GM12878 (cell line): ENCODE data around the gene CRB1. TPM values are rescaled to one million over a fixed set of nuclear protein-coding genes. Genes with fewer than 3 reads are reported as not detected.

Experiments
- ATAC-seq: fragments of 200-7000 bp; cut with Tn5 transposase; 3 replicates; pipeline ENCODE4 v1.9.1; 2020; ENCODE audit warnings: mild to moderate bottlenecking, moderate library complexity
- BruUV-seq: library from RNA; stranded (reverse); fragments of 400-500 nt; replicated peaks from 2 replicates; lab custom pipeline; 2021; lab: Mats Ljungman, UMichigan
- CTCF ChIA-PET: fragments of 300-600 bp; sonication (Branson Sonifier 250); formaldehyde crosslinking; extraction: SDS; loops from one replicate; lab custom pipeline; 2021; ENCODE audit warnings: inconsistent platforms; lab: Yijun Ruan, JAX
- POLR2A ChIA-PET: fragments of 350-600 bp; formaldehyde crosslinking; extraction: SDS; loops from one replicate; lab custom pipeline; 2021; ENCODE audit warnings: inconsistent platforms; lab: Charles Lee
- RAD21 ChIA-PET: fragments of 300-600 bp; sonication (Branson Sonifier 250); formaldehyde crosslinking; loops from one replicate; lab custom pipeline; 2023; ENCODE audit warnings: antibody characterized with exemption; ENCODE audit not compliant: unreplicated experiment; lab: Charles Lee
- SMC1A ChIA-PET: fragments of 300-600 bp; sonication (Branson Sonifier 250); formaldehyde crosslinking; loops from one replicate; lab custom pipeline; 2023; ENCODE audit not compliant: unreplicated experiment, uncharacterized antibody; lab: Charles Lee
- DNase-seq: peaks from one replicate; pipeline ENCODE4 v3.0.0-alpha.2; 2011; ENCODE audit warnings: low read depth, low spot score
- FAIRE-seq: peaks from 3 replicates; lab custom pipeline; 2011; peaks lifted over from hg19 to GRCh38; lab: Jason Lieb, UNC
- H2AFZ ChIP-seq: 2 replicates; pipeline ENCODE4 v1.6.0; 2011; ENCODE audit warnings: low read depth, low read length, control low read depth; ENCODE audit not compliant: control insufficient read depth
- H3K27ac ChIP-seq: 2 replicates; pipeline ENCODE4 v1.5.1; 2011; ENCODE audit warnings: control low read depth; ENCODE audit not compliant: control insufficient read depth, insufficient read depth
- H3K27me3 ChIP-seq, 2 experiments: replicated peaks in 1 of 2; 2 replicates each; pipeline versions ENCODE4 v1.6.0 to v1.6.1; 2011; ENCODE audit warnings: low read length in 1 of 2; ENCODE audit not compliant: control insufficient read depth in 2 of 2, insufficient read depth in 2 of 2
- H3K36me3 ChIP-seq, 2 experiments: 2 replicates each; pipeline ENCODE4 v1.5.1; 2011; ENCODE audit warnings: low read length in 1 of 2; ENCODE audit not compliant: control insufficient read depth in 2 of 2, insufficient read depth in 2 of 2
- H3K4me1 ChIP-seq: 2 replicates; pipeline ENCODE4 v1.6.1; 2011; ENCODE audit warnings: mild to moderate bottlenecking, low read length, moderate library complexity, mixed read lengths; ENCODE audit not compliant: control insufficient read depth, insufficient read depth
- H3K4me2 ChIP-seq: 2 replicates; pipeline ENCODE4 v1.6.0; 2011; ENCODE audit warnings: control low read depth; ENCODE audit not compliant: control insufficient read depth, insufficient read depth
- H3K4me3 ChIP-seq: fragments of 200-600 bp; sonication (generic); 2 replicates; pipeline ENCODE4 v1.5.1; 2016
- H3K79me2 ChIP-seq: 2 replicates; pipeline ENCODE4 v1.6.0; 2011; ENCODE audit warnings: low read length; ENCODE audit not compliant: control insufficient read depth, insufficient read depth
- H3K9ac ChIP-seq: 2 replicates; pipeline ENCODE4 v1.8.0; 2011; ENCODE audit warnings: low read length, control low read depth, mixed read lengths; ENCODE audit not compliant: control insufficient read depth, insufficient read depth
- H3K9me3 ChIP-seq: replicated peaks from 3 replicates; pipeline ENCODE4 v1.5.1; 2011; ENCODE audit warnings: mild to moderate bottlenecking, low read length; ENCODE audit not compliant: control insufficient read depth, insufficient read depth
- H4K20me1 ChIP-seq: 2 replicates; pipeline ENCODE4 v1.6.0; 2011; ENCODE audit not compliant: control insufficient read depth, insufficient read depth
- CHD1 ChIP-seq: IDR thresholded peaks from 2 replicates; pipeline ENCODE4 v1.6.1; 2012; ENCODE audit warnings: low read depth, low read length, improper control_type of control experiment
- CHD4 ChIP-seq: fragments of 200-600 bp; sonication (generic); IDR thresholded peaks from 2 replicates; pipeline ENCODE4 v1.6.1; 2016; ENCODE audit warnings: mild to moderate bottlenecking
- EP300 ChIP-seq, 2 experiments: fragments of 150-350 bp in 1 of 2; IDR thresholded peaks; 2 replicates each; pipeline ENCODE4 v1.6.1; 2011 to 2012; ENCODE audit warnings: low read depth in 2 of 2, low read length in 2 of 2, borderline replicate concordance in 1 of 2, improper control_type of control experiment in 1 of 2, inconsistent platforms in 1 of 2; ENCODE audit not compliant: control insufficient read depth in 1 of 2
- ETV6 ChIP-seq, 2 experiments: fragments of 450-650 bp in 1 of 2; IDR thresholded peaks in 1 of 2; conservative IDR thresholded peaks in 1 of 2; 2 replicates each; pipeline ENCODE4 v1.6.1; 2014; ENCODE audit warnings: antibody characterized with exemption in 1 of 2, borderline replicate concordance in 1 of 2, low read depth in 1 of 2, mild to moderate bottlenecking in 1 of 2, moderate library complexity in 1 of 2
- FOS ChIP-seq: IDR thresholded peaks from 3 replicates; pipeline ENCODE4 v1.6.1; 2011; ENCODE audit warnings: borderline replicate concordance; ENCODE audit not compliant: insufficient read length; ENCODE audit errors: extremely low read depth
- GABPA ChIP-seq: IDR thresholded peaks from 2 replicates; pipeline ENCODE4 v1.6.1; 2014; ENCODE audit warnings: antibody characterized with exemption, low read depth, mild to moderate bottlenecking, inconsistent platforms
- IKZF1 ChIP-seq: fragments of 450-650 bp; conservative IDR thresholded peaks from 2 replicates; pipeline ENCODE4 v1.6.1; 2017; ENCODE audit warnings: antibody characterized with exemption, mild to moderate bottlenecking
- LARP7 ChIP-seq: fragments of 450-650 bp; IDR thresholded peaks from 2 replicates; pipeline ENCODE4 v1.6.1; 2017; ENCODE audit warnings: mild to moderate bottlenecking
- NFXL1 ChIP-seq: fragments of 450-650 bp; IDR thresholded peaks from 2 replicates; pipeline ENCODE4 v1.6.1; 2017; ENCODE audit warnings: antibody characterized with exemption, mild to moderate bottlenecking, borderline replicate concordance
- RCOR1 ChIP-seq: conservative IDR thresholded peaks from 2 replicates; pipeline ENCODE4 v1.6.1; 2012; ENCODE audit warnings: low read depth, low read length, improper control_type of control experiment
- SMARCA5 ChIP-seq: fragments of 450-650 bp; IDR thresholded peaks from 2 replicates; pipeline ENCODE4 v1.6.1; 2017; ENCODE audit warnings: mild to moderate bottlenecking
- SREBF1 ChIP-seq: IDR thresholded peaks from 2 replicates; pipeline ENCODE4 v1.6.1; 2012; ENCODE audit warnings: mild to moderate bottlenecking, low read length
- STAT1 ChIP-seq: fragments of 450-650 bp; conservative IDR thresholded peaks from 2 replicates; pipeline ENCODE4 v1.6.1; 2014; ENCODE audit warnings: antibody characterized with exemption, mild to moderate bottlenecking
- TCF7 ChIP-seq: IDR thresholded peaks from 2 replicates; pipeline ENCODE4 v1.6.1; 2014; ENCODE audit warnings: antibody characterized with exemption, borderline replicate concordance
- ZBED1 ChIP-seq: IDR thresholded peaks from 2 replicates; pipeline ENCODE4 v1.6.1; 2016; ENCODE audit warnings: borderline replicate concordance
- ZNF217 ChIP-seq: fragments of 450-650 bp; IDR thresholded peaks from 2 replicates; pipeline ENCODE4 v1.6.1; 2017; ENCODE audit warnings: antibody characterized with exemption, mild to moderate bottlenecking
- WGBS: methylation state at CpG from one replicate; pipeline ENCODE4 v1.1.6; 2016; ENCODE audit warnings: low lambda C conversion rate; ENCODE audit not compliant: insufficient replicate concordance, insufficient coverage; ENCODE audit errors: missing lambda C conversion rate; 5-methylcytosine and 5-hydroxymethylcytosine counted together
- in situ Hi-C: fragments of 300-500 bp; cut with MboI; formaldehyde crosslinking; loops from 9 replicates; pipeline ENCODE4 v1.14.3; 2018; ENCODE audit warnings: mixed read lengths
- intact Hi-C: fragments of 100-400 bp; cut with micrococcal nuclease; formaldehyde crosslinking; loops from one replicate; pipeline ENCODE4 v1.14.2; 2022; ENCODE audit not compliant: unreplicated experiment
- polyA plus RNA-seq, 11 experiments: library from polyadenylated mRNA; depleted of rRNA in 4 of 11; unstranded in 6 of 11; stranded (reverse) in 5 of 11; fragments of >200 nt; fragmentation: Nextera tagmentation in 4 of 11; fragmentation: Illumina TruSeq in 1 of 11; extraction: Ambion mirVana in 4 of 11; extraction: Trizol in 1 of 11; gene quantifications; 1 replicate in 1 of 11; 2 replicates in 10 of 11; pipeline versions ENCODE4 v1.2.1 to v1.2.3, GENCODE V29; 2011 to 2016; ENCODE audit warnings: inconsistent platforms in 2 of 11, missing spikeins in 2 of 11, low read depth in 1 of 11
- total RNA-seq, 4 experiments: library from RNA; depleted of rRNA in 3 of 4; stranded (reverse); fragments of >200 nt in 3 of 4; fragmentation: Illumina TruSeq in 1 of 4; extraction: Trizol in 1 of 4; gene quantifications; 2 replicates each; pipeline versions ENCODE4 v1.2.1 to v1.2.3, GENCODE V29; 2013 to 2021
- TF ChIP-seq, protein P1 (sequence below): IDR thresholded peaks from 2 replicates; pipeline ENCODE4 v1.6.1; 2012; ENCODE audit warnings: mild to moderate bottlenecking, low read depth, low read length

The CRB1 gene
- total and polyA plus RNA-seq, 10 of the 15 experiments (the other 5 are each of a cell fraction or from before 2014, with no cell fraction given): 0.06 to 0.10 (median 0.06) TPM; not detected in 7

DNA sequence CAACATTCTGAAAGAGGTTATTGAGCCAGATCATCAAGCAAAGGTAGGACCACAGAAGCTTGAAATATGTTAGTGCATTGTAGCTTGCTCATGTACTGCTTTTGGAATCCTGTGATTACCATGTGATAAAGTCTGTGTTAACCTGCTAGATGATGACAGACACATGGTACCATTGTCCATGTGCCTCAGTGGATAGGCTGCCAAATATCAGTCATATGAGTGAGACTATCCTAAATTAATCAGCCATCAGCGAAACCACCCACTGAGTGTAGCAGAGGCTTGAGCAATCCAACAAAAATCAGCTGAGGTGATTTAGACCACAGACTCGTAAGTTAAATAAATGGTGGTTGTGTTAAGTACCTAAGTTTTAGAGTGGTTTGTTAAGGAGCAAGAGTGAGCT, 32.7 kb upstream of the CRB1 start (continued):
- TF ChIP-seq, protein P1, sequence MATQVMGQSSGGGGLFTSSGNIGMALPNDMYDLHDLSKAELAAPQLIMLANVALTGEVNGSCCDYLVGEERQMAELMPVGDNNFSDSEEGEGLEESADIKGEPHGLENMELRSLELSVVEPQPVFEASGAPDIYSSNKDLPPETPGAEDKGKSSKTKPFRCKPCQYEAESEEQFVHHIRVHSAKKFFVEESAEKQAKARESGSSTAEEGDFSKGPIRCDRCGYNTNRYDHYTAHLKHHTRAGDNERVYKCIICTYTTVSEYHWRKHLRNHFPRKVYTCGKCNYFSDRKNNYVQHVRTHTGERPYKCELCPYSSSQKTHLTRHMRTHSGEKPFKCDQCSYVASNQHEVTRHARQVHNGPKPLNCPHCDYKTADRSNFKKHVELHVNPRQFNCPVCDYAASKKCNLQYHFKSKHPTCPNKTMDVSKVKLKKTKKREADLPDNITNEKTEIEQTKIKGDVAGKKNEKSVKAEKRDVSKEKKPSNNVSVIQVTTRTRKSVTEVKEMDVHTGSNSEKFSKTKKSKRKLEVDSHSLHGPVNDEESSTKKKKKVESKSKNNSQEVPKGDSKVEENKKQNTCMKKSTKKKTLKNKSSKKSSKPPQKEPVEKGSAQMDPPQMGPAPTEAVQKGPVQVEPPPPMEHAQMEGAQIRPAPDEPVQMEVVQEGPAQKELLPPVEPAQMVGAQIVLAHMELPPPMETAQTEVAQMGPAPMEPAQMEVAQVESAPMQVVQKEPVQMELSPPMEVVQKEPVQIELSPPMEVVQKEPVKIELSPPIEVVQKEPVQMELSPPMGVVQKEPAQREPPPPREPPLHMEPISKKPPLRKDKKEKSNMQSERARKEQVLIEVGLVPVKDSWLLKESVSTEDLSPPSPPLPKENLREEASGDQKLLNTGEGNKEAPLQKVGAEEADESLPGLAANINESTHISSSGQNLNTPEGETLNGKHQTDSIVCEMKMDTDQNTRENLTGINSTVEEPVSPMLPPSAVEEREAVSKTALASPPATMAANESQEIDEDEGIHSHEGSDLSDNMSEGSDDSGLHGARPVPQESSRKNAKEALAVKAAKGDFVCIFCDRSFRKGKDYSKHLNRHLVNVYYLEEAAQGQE: no peak
- TF ChIP-seq GABPA (no peak), LARP7 (no peak), TCF7 (no peak), SMARCA5 (no peak), ZNF217 (no peak), IKZF1 (no peak), ETV6 (conservative IDR thresholded peaks at IDR 0.05 in 1 of 2, IDR thresholded peaks at IDR 0.05 in 1 of 2; ENCODE audit: borderline replicate concordance in 1 of 2, low read depth in 1 of 2) (no peak)

DNA sequence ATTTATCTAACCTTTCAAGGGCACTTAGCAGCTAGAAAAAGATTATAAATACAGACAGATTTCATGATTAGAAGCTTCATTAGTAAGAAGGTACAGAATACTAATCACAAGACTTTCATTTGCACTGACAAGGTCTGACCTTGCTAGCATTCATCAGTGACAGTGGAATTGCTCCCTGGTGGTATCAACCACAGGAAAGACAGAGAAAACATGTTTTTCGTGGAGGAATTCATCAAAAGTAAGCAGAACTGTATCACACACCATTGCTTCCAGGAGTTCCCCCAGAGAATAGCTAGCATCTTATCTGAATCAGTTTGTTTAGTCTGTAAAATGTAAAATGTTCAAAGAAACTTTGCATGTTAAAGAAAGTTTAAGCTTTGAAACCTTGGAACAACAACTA, 20.6 kb upstream of the CRB1 start:
- SMC1A ChIA-PET: interaction anchor here (1.3 kb wide), 1 partner anchor 67 kb away, joined by 3 read pairs; no protein-coding TSS in a partner anchor
- FAIRE-seq: no peak
- Histone ChIP-seq H3K27ac (no peak overlapping the region), H3K4me1 (no peaks in the 10 kb centered on the region), H2AFZ (no peak overlapping the region), H3K4me2 (no peak overlapping the region), H3K36me3 (no peaks in the 10 kb centered on the region)
- in situ Hi-C loops: no loop called here
- TF ChIP-seq NFXL1: no peak
- TF ChIP-seq SREBF1: no peak
- no peak for TF ChIP-seq SMARCA5
- no peak for TF ChIP-seq FOS
- no peak for TF ChIP-seq ZBED1
- no peak for TF ChIP-seq RCOR1
- no peak for TF ChIP-seq STAT1
- TF ChIP-seq CHD1: no peak
- TF ChIP-seq EP300 (IDR thresholded peaks at IDR 0.05; ENCODE audit: borderline replicate concordance in 1 of 2, control insufficient read depth in 1 of 2, low read depth in 2 of 2, low read length in 2 of 2): no peak
- no peak for TF ChIP-seq CHD4
- TF ChIP-seq, all 136 proteins: peak for 0
- ChIA-PET CTCF (interaction anchor here (0.8 to 1.7 kb wide), 2 partner anchors 37 to 67 kb away, joined by 3 to 5 read pairs; no protein-coding TSS in a partner anchor), RAD21 (interaction anchor here (2.1 kb wide), 1 partner anchor 23 kb away, joined by 6 read pairs; no protein-coding TSS in a partner anchor), POLR2A (no interaction called here)
- Histone ChIP-seq H3K9me3 (no peaks in the 10 kb centered on the region), H3K4me3 (no peak overlapping the region), H3K27me3 (no peaks in the 10 kb centered on the region), H4K20me1 (no peaks in the 10 kb centered on the region), H3K9ac (no peak overlapping the region), H3K79me2 (no peaks in the 10 kb centered on the region)
- 0% methylated on average over 1 of the region's 1 CpG for WGBS
- ATAC-seq (no peak), DNase-seq (no peak)
- no TSS peak for BruUV-seq
- intact Hi-C loops: no loop called here
